HCT116 (cell line): Measurements from ENCODE around the gene WDR82. TPM values are rescaled to one million over a fixed set of nuclear protein-coding genes. Genes with fewer than 3 reads are reported as not detected.

ENCODE experiments used
- ATAC-seq: fragments of 200-7000 bp; cut with Tn5 transposase; 2 replicates; pipeline ENCODE4 v1.9.1; 2020; ENCODE audit warnings: mild to moderate bottlenecking, moderate library complexity
- BruUV-seq: library from RNA; stranded (reverse); fragments of 400-500 nt; replicated peaks from 2 replicates; lab custom pipeline; 2021; lab: Mats Ljungman, UMichigan
- CTCF ChIA-PET: fragments of 300-600 bp; sonication (Branson Sonifier 250); formaldehyde crosslinking; loops from one replicate; lab custom pipeline; 2021; ENCODE audit warnings: antibody characterized with exemption; lab: Charles Lee
- POLR2A ChIA-PET: fragments of 300-600, 350-600 bp; sonication (Branson Sonifier 250); formaldehyde crosslinking; loops from one replicate; lab custom pipeline; 2021; ENCODE audit warnings: antibody characterized with exemption; lab: Charles Lee
- RAD21 ChIA-PET, 2 experiments: fragments of 300-600 bp; sonication (Branson Sonifier 250); formaldehyde crosslinking; loops; one replicate each; lab custom pipeline; 2023; ENCODE audit warnings: low total read pairs in 2 of 2; ENCODE audit not compliant: uncharacterized antibody in 2 of 2, unreplicated experiment in 2 of 2, low non-redundant PET in 1 of 2; lab: Charles Lee
- DNase-seq: peaks from one replicate; pipeline ENCODE4 v3.0.0-alpha.2; 2010; ENCODE audit warnings: low read depth, low spot score
- H2AFZ ChIP-seq: fragments of 200-600 bp; shearing (Covaris generic), sonication (generic); 2 replicates; pipeline ENCODE4 v1.6.1; 2017; ENCODE audit warnings: low read depth, mixed run types, mixed read lengths, antibody characterized with exemption, low read length; ENCODE audit not compliant: poor library complexity, severe bottlenecking
- H3K27ac ChIP-seq: 2 replicates; pipeline ENCODE4 v1.5.1; 2012; ENCODE audit warnings: low read depth, low read length
- H3K27me3 ChIP-seq: fragments of 200-600 bp; sonication (generic); 2 replicates; pipeline ENCODE4 v1.6.1; 2016; ENCODE audit warnings: mixed run types, low read length, mixed read lengths; ENCODE audit not compliant: insufficient read depth
- H3K36me3 ChIP-seq, 2 experiments: fragments of 200-500 bp in 1 of 2; fragments of 200-600 bp in 1 of 2; sonication (Bioruptor generic) in 1 of 2; sonication (generic) in 1 of 2; 2 replicates each; pipeline versions ENCODE4 v1.5.1 to v1.6.1; 2014 to 2016; ENCODE audit warnings: low read length in 2 of 2, inconsistent platforms in 1 of 2, mixed read lengths in 1 of 2, mixed run types in 1 of 2; ENCODE audit not compliant: insufficient read depth in 2 of 2, control insufficient read depth in 1 of 2
- H3K4me1 ChIP-seq, 2 experiments: fragments of 200-600 bp in 1 of 2; sonication (generic) in 1 of 2; 2 replicates each; pipeline versions ENCODE4 v1.5.1 to v1.6.1; 2012 to 2017; ENCODE audit warnings: low read length in 2 of 2, inconsistent platforms in 1 of 2, mild to moderate bottlenecking in 1 of 2, mixed read lengths in 1 of 2, mixed run types in 1 of 2, moderate library complexity in 1 of 2; ENCODE audit not compliant: insufficient read depth in 2 of 2, control insufficient read depth in 1 of 2
- H3K4me2 ChIP-seq: fragments of 200-600 bp; sonication (generic); 2 replicates; pipeline ENCODE4 v1.6.1; 2017; ENCODE audit warnings: mixed run types, low read length, mixed read lengths
- H3K4me3 ChIP-seq, 2 experiments: fragments of 200-600 bp in 1 of 2; sonication (generic) in 1 of 2; replicated peaks in 1 of 2; 2 replicates each; pipeline ENCODE4 v1.5.1; 2011 to 2016; ENCODE audit warnings: low read length in 2 of 2, control low read depth in 1 of 2, low read depth in 1 of 2, mild to moderate bottlenecking in 1 of 2, mixed read lengths in 1 of 2, mixed run types in 1 of 2
- H3K79me2 ChIP-seq: fragments of 200-600 bp; sonication (generic); 2 replicates; pipeline ENCODE4 v1.6.1; 2017; ENCODE audit warnings: mild to moderate bottlenecking, mixed run types, low read length, moderate library complexity, mixed read lengths; ENCODE audit not compliant: insufficient read depth
- H3K9ac ChIP-seq: fragments of 200-600 bp; sonication (generic); 2 replicates; pipeline ENCODE4 v1.6.1; 2016; ENCODE audit warnings: low read length, mixed read lengths
- H3K9me2 ChIP-seq: fragments of 200-600 bp; sonication (generic), shearing (Covaris generic); 2 replicates; pipeline ENCODE4 v1.6.1; 2017; ENCODE audit warnings: mixed run types, mild to moderate bottlenecking, moderate library complexity; ENCODE audit not compliant: insufficient read depth
- H3K9me3 ChIP-seq, 2 experiments: fragments of 200-500 bp in 1 of 2; fragments of 200-600 bp in 1 of 2; sonication (Bioruptor generic) in 1 of 2; sonication (generic) in 1 of 2; 2 replicates each; pipeline ENCODE4 v1.6.1; 2014 to 2017; ENCODE audit warnings: low read length in 2 of 2, mixed read lengths in 2 of 2, inconsistent platforms in 1 of 2, low read depth in 1 of 2, mild to moderate bottlenecking in 1 of 2, mixed run types in 1 of 2, moderate library complexity in 1 of 2; ENCODE audit not compliant: control insufficient read depth in 1 of 2, insufficient read depth in 1 of 2
- H4K20me1 ChIP-seq: fragments of 200-600 bp; sonication (generic), shearing (Covaris generic); 2 replicates; pipeline ENCODE4 v1.6.1; 2017; ENCODE audit warnings: mixed run types, mild to moderate bottlenecking, moderate library complexity; ENCODE audit not compliant: insufficient read depth
- CBX3 ChIP-seq: IDR thresholded peaks from 2 replicates; pipeline ENCODE4 v1.6.1; 2012; ENCODE audit warnings: low read depth
- CEBPB ChIP-seq: IDR thresholded peaks from 2 replicates; pipeline ENCODE4 v1.6.1; 2012; ENCODE audit warnings: low read depth
- EGR1 ChIP-seq: IDR thresholded peaks from 2 replicates; pipeline ENCODE4 v1.6.1; 2012; ENCODE audit warnings: low read depth
- FOSL1 ChIP-seq: IDR thresholded peaks from 2 replicates; pipeline ENCODE4 v1.6.1; 2012; ENCODE audit warnings: low read depth
- JUND ChIP-seq: IDR thresholded peaks from 2 replicates; pipeline ENCODE4 v1.6.1; 2012
- POLR2A ChIP-seq: IDR thresholded peaks from 2 replicates; pipeline ENCODE4 v1.7.0; 2011; ENCODE audit warnings: borderline replicate concordance; ENCODE audit not compliant: insufficient read depth, insufficient read length; ENCODE audit errors: extremely low read depth
- POLR2AphosphoS5 ChIP-seq: IDR thresholded peaks from 2 replicates; pipeline ENCODE4 v1.6.1; 2011; ENCODE audit warnings: mild to moderate bottlenecking, low read depth, low read length, moderate library complexity
- SRF ChIP-seq: IDR thresholded peaks from 2 replicates; pipeline ENCODE4 v1.6.1; 2012; ENCODE audit warnings: low read depth
- YY1 ChIP-seq: IDR thresholded peaks from 2 replicates; pipeline ENCODE4 v1.6.1; 2011; ENCODE audit warnings: low read length, low read depth, moderate library complexity, mild to moderate bottlenecking; ENCODE audit not compliant: insufficient replicate concordance; ENCODE audit errors: extremely low read depth
- ZNF274 ChIP-seq: fragments of 200-500 bp; sonication (Bioruptor generic); IDR thresholded peaks from 2 replicates; pipeline ENCODE4 v1.6.1; 2014; ENCODE audit warnings: mild to moderate bottlenecking, low read depth, low read length, inconsistent platforms
- intact Hi-C: fragments of 100-400 bp; cut with micrococcal nuclease; formaldehyde crosslinking; loops from 2 replicates; pipeline ENCODE4 v1.10.0; 2022
- total RNA-seq: library from RNA; stranded (reverse); gene quantifications from one replicate; pipeline ENCODE4 v1.2.1, GENCODE V29; 2021; ENCODE audit not compliant: unreplicated experiment
- TF ChIP-seq, protein P1 (sequence below): IDR thresholded peaks from 2 replicates; pipeline ENCODE4 v1.6.1; 2012
- TF ChIP-seq, protein P2 (sequence below): IDR thresholded peaks from 2 replicates; pipeline ENCODE4 v1.6.1; 2012

The WDR82 gene
- total RNA-seq, 1 experiment from 2014 or later = 89.7 TPM

DNA sequence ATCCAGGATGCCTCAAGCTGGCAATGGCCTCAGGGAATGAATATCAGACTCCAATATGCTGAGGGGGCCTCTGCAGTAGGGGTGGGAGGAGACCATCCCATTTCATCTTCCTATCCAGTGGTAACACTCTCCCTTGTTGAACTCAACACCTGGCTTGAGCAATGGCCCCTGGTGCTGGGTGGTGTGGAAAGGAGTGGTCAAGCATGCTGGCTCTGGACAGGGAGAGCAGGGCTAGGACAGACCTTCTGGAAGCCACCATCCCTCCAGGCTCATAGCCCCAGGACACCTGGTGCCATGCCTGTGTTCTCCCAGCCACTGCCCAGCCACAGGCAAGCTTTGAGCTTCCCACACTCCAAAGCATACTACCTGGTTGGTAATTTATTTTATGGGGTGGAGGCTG is 47.2 kb upstream of the WDR82 start:
- H3K79me2 ChIP-seq = no peaks in the 10 kb centered on the region
- POLR2A ChIA-PET = no interaction called here
- intact Hi-C loops = no loop called here
- RAD21 ChIA-PET = no interaction called here
- no peak overlapping the region for H3K27ac ChIP-seq
- H3K4me1 ChIP-seq = no peaks in the 10 kb centered on the region; a peak in 1 of 4 replicates
- no peak for DNase-seq
- TF ChIP-seq SRF = no peak
- no peak for TF ChIP-seq POLR2AphosphoS5
- H3K4me2 ChIP-seq = no peak overlapping the region
- no peaks in the 10 kb centered on the region for H3K9me2 ChIP-seq
- H3K9ac ChIP-seq = no peak overlapping the region
- H3K9me3 ChIP-seq = no peaks in the 10 kb centered on the region
- H4K20me1 ChIP-seq = no peaks in the 10 kb centered on the region
- no TSS peak for BruUV-seq
- H3K27me3 ChIP-seq = no peaks in the 10 kb centered on the region
- no peak overlapping the region for H2AFZ ChIP-seq
- CTCF ChIA-PET = no interaction called here
- no peaks in the 10 kb centered on the region for H3K36me3 ChIP-seq
- ATAC-seq = no peak
- H3K4me3 ChIP-seq = no peak overlapping the region

DNA sequence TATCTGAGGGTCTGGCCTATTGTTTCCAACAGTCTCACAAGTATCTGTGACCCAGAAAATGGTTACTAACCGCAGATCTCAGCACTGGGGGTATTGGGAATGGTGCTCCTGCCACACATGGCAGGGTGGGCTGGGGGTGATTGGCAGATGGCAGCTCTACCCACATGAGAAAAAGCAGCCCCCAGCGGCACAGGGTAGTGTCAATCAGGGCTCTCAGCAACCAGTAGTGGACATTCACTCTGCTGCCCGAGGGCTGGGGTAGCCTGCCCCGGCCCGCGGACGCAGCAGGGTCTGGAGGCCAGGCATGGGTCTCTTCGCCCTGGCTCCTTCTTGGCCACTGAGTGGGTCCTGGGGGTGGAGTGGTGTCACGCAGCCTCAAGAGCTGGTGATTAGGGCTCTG is 46.2 kb upstream of the WDR82 start:
- Histone ChIP-seq H3K9me2 (no peaks in the 10 kb centered on the region), H3K4me2 (no peak overlapping the region), H3K79me2 (no peaks in the 10 kb centered on the region), H3K4me1 (no peaks in the 10 kb centered on the region; a peak in 1 of 4 replicates), H3K27ac (no peak overlapping the region), H3K9me3 (no peaks in the 10 kb centered on the region), H3K9ac (no peak overlapping the region), H4K20me1 (no peaks in the 10 kb centered on the region), H3K36me3 (no peaks in the 10 kb centered on the region), H2AFZ (no peak overlapping the region), H3K27me3 (no peaks in the 10 kb centered on the region), H3K4me3 (no peak overlapping the region)
- no TSS peak for BruUV-seq
- POLR2A ChIA-PET = no interaction called here
- CTCF ChIA-PET = no interaction called here
- intact Hi-C loops = no loop called here
- DNase-seq = no peak
- TF ChIP-seq CEBPB (no peak), JUND (no peak), ZNF274 (no peak), FOSL1 (no peak), POLR2A (no peak), EGR1 (no peak), CBX3 (no peak), YY1 (no peak)
- TF ChIP-seq, protein P1, sequence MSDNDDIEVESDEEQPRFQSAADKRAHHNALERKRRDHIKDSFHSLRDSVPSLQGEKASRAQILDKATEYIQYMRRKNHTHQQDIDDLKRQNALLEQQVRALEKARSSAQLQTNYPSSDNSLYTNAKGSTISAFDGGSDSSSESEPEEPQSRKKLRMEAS = no peak
- TF ChIP-seq, protein P2, sequence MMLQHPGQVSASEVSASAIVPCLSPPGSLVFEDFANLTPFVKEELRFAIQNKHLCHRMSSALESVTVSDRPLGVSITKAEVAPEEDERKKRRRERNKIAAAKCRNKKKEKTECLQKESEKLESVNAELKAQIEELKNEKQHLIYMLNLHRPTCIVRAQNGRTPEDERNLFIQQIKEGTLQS = no peak
- no peak for ATAC-seq
- RAD21 ChIA-PET = no interaction called here
